B cell (primary cell): ENCODE results near the gene TUBA4A. TPM values are rescaled to one million over a fixed set of nuclear protein-coding genes. Genes with fewer than 3 reads are reported as not detected.

Experiments used
- ATAC-seq: fragments of 200-7000 bp; cut with Tn5 transposase; one replicate; pipeline ENCODE4 v1.10.0; 2021; ENCODE audit warnings: low read depth, mild to moderate bottlenecking, moderate number of reproducible peaks, moderate library complexity
- CTCF ChIA-PET: fragments of 350-600 bp; sonication (Branson Sonifier 250); formaldehyde crosslinking; loops from one replicate; lab custom pipeline; 2021; ENCODE audit warnings: antibody characterized with exemption, inconsistent platforms; lab: Charles Lee
- POLR2A ChIA-PET: fragments of 350-600 bp; sonication (Branson Sonifier 250); formaldehyde crosslinking; loops from one replicate; lab custom pipeline; 2021; ENCODE audit warnings: antibody characterized with exemption; lab: Charles Lee
- DNase-seq: peaks from one replicate; pipeline ENCODE4 v3.0.0; 2013
- H2AFZ ChIP-seq: 2 replicates; pipeline ENCODE4 v1.6.1; 2012; ENCODE audit warnings: mild to moderate bottlenecking, low read depth, low read length; ENCODE audit not compliant: insufficient read depth, poor library complexity, severe bottlenecking
- H3K27ac ChIP-seq, 2 donors: 1 replicate in 1 of 2; 2 replicates in 1 of 2; pipeline ENCODE4 v1.5.1; 2012 to 2013; ENCODE audit warnings: low read length in 2 of 2, mild to moderate bottlenecking in 2 of 2, moderate library complexity in 1 of 2
- H3K27me3 ChIP-seq, 4 experiments: fragments of 200-600 bp in 1 of 4; sonication (generic) in 1 of 4; replicated peaks in 1 of 4; 1 replicate in 2 of 4; 2 replicates in 2 of 4; pipeline versions ENCODE4 v1.6.1 to v1.7.0; 2013 to 2016; ENCODE audit warnings: low read length in 3 of 4, mild to moderate bottlenecking in 2 of 4, mixed read lengths in 1 of 4, moderate library complexity in 1 of 4; ENCODE audit not compliant: insufficient read depth in 4 of 4, control insufficient read depth in 3 of 4; ENCODE audit errors: control extremely low read depth in 1 of 4
- H3K36me3 ChIP-seq, 2 experiments: replicated peaks in 1 of 2; 1 replicate in 1 of 2; 2 replicates in 1 of 2; pipeline versions ENCODE4 v1.6.1 to v1.7.1; 2013; ENCODE audit warnings: low read length in 1 of 2; ENCODE audit not compliant: insufficient read depth in 2 of 2, control insufficient read depth in 1 of 2; ENCODE audit errors: control extremely low read depth in 1 of 2, extremely low read depth in 1 of 2
- H3K4me1 ChIP-seq, 2 donors: fragments of 200-600 bp in 1 of 2; sonication (generic) in 1 of 2; 1 replicate in 1 of 2; 2 replicates in 1 of 2; pipeline versions ENCODE4 v1.5.1 to v1.6.1; 2013 to 2017; ENCODE audit warnings: low read length in 2 of 2; ENCODE audit not compliant: control insufficient read depth in 2 of 2, insufficient read depth in 2 of 2
- H3K4me2 ChIP-seq: replicated peaks from 2 replicates; pipeline ENCODE3; 2012; ENCODE audit warnings: mild to moderate bottlenecking, low read depth, low read length; ENCODE audit not compliant: poor library complexity, severe bottlenecking
- H3K4me3 ChIP-seq, 5 experiments: fragments of 200-600 bp in 1 of 5; sonication (generic) in 1 of 5; 1 replicate in 3 of 5; 2 replicates in 2 of 5; pipeline versions ENCODE4 v1.5.1 to v1.7.0; 2011 to 2016; ENCODE audit warnings: low read length in 4 of 5, mild to moderate bottlenecking in 4 of 5, low read depth in 2 of 5, control low read depth in 1 of 5, moderate library complexity in 1 of 5; ENCODE audit not compliant: insufficient read depth in 1 of 5; ENCODE audit errors: control extremely low read depth in 1 of 5, extremely low read depth in 1 of 5
- H3K79me2 ChIP-seq: fragments of 200-600 bp; sonication (generic); one replicate; pipeline ENCODE4 v1.6.0; 2016; ENCODE audit warnings: low read length; ENCODE audit not compliant: control insufficient read depth, insufficient read depth
- H3K9ac ChIP-seq: fragments of 200-600 bp; sonication (generic); 2 replicates; pipeline ENCODE4 v1.6.1; 2017; ENCODE audit warnings: mild to moderate bottlenecking, low read length, moderate library complexity
- H3K9me3 ChIP-seq, 3 donors: one replicate each; pipeline versions ENCODE4 v1.6.1 to v1.7.1; 2013; ENCODE audit warnings: low read length in 2 of 3; ENCODE audit not compliant: control insufficient read depth in 2 of 3, insufficient read depth in 1 of 3; ENCODE audit errors: control extremely low read depth in 1 of 3
- H4K20me1 ChIP-seq: 2 replicates; pipeline ENCODE4 v1.6.0; 2012; ENCODE audit warnings: mild to moderate bottlenecking, low read length; ENCODE audit not compliant: insufficient read depth, control insufficient read depth, poor library complexity, severe bottlenecking
- H3K27ac Mint-ChIP-seq: one replicate; pipeline ENCODE4 v1.8.0; 2021; ENCODE audit warnings: mixed read lengths
- H3K27me3 Mint-ChIP-seq: one replicate; pipeline ENCODE4 v1.8.0; 2021; ENCODE audit warnings: mixed read lengths
- H3K4me1 Mint-ChIP-seq: one replicate; pipeline ENCODE4 v1.8.0; 2021; ENCODE audit warnings: mixed read lengths
- H3K4me3 Mint-ChIP-seq: one replicate; pipeline ENCODE4 v1.8.0; 2021; ENCODE audit warnings: mixed read lengths
- H3K9me3 Mint-ChIP-seq: one replicate; pipeline ENCODE4 v1.8.0; 2022; ENCODE audit warnings: mixed read lengths; ENCODE audit not compliant: insufficient read depth
- CTCF ChIP-seq: fragments of 200-600 bp; IDR thresholded peaks from one replicate; pipeline ENCODE4 v1.8.0; 2022; ENCODE audit warnings: antibody characterized with exemption, mild to moderate bottlenecking
- EZH2 ChIP-seq: IDR thresholded peaks from 2 replicates; pipeline ENCODE4 v1.6.1; 2012; ENCODE audit warnings: borderline replicate concordance, low read depth, mild to moderate bottlenecking, moderate library complexity, low read length; ENCODE audit not compliant: insufficient read depth, poor library complexity, severe bottlenecking
- WGBS: methylation state at CpG from one replicate; pipeline ENCODE4 v1.1.5; 2013; ENCODE audit warnings: missing lambda C conversion rate; ENCODE audit not compliant: insufficient coverage; 5-methylcytosine and 5-hydroxymethylcytosine counted together
- intact Hi-C: fragments of 100-400 bp; cut with micrococcal nuclease; formaldehyde crosslinking; loops from one replicate; pipeline ENCODE4 v1.10.0; 2022
- polyA plus RNA-seq: library from polyadenylated mRNA; depleted of rRNA; stranded (reverse); fragments of >200 nt; gene quantifications from 2 replicates; pipeline ENCODE4 v1.2.3, GENCODE V29; 2012
- total RNA-seq, 2 donors: library from RNA; stranded (reverse); fragments of 120-200 nt in 1 of 2; gene quantifications; 1 replicate in 1 of 2; 2 replicates in 1 of 2; pipeline versions ENCODE4 v1.2.3 to v1.2.4, GENCODE V29; 2013 to 2022

The TUBA4A gene
- total and polyA plus RNA-seq, 2 donors (not counting 1 experiment from before 2014, with no cell fraction given), result 196 to 338 TPM

- ChIA-PET POLR2A (interaction anchor here (0.6 to 3.0 kb wide), 16 partner anchors 10 to 181 kb away, joined by 3 to 46 read pairs (median 7); partner anchors contain the start of genes ANKZF1, ATG9A, CNPPD1 and DNAJB2), CTCF (interaction anchor here (1.0 to 5.7 kb wide), 10 partner anchors 12 to 180 kb away, joined by 3 to 63 read pairs (median 5); partner anchors contain the start of genes ABCB6, ANKZF1, ATG9A and CNPPD1)
- peaks cover 7 to 24% of the 10 kb centered on the region in 2 experiments for H3K36me3 ChIP-seq
- intact Hi-C loops, result loop anchor here (1.0 to 2.0 kb wide), 2 partner anchors 22 to 37 kb away; partner anchors contain the start of genes ANKZF1, ATG9A, GLB1L and STK16
- no peak for ATAC-seq
- peak overlapping the region; percentile 53 to 78 (median 71) for H3K4me3 ChIP-seq
- peak overlapping the region; percentile 98 for H3K27ac Mint-ChIP-seq
- H3K4me1 ChIP-seq, result peaks cover 16 to 23% of the 10 kb centered on the region in 2 donors
- H3K9me3 ChIP-seq, result no peaks in the 10 kb centered on the region
- no peak for DNase-seq
- no peaks in the 10 kb centered on the region for H3K27me3 Mint-ChIP-seq
- peaks cover 14% of the 10 kb centered on the region for H4K20me1 ChIP-seq
- H3K4me2 ChIP-seq, result peak overlapping the region; percentile 80
- no peaks in the 10 kb centered on the region for H3K9me3 Mint-ChIP-seq
- H3K27me3 ChIP-seq, result no peaks in the 10 kb centered on the region
- WGBS, result 33% methylated on average over 18 of the region's 22 CpGs
- H3K4me1 Mint-ChIP-seq, result peaks cover 28% of the 10 kb centered on the region
- peak overlapping the region; percentile 75 to 94 for H3K27ac ChIP-seq
- peak overlapping the region; percentile 96 for H3K4me3 Mint-ChIP-seq
- TF ChIP-seq CTCF (no peak), EZH2 (no peak)
- peaks cover 6% of the 10 kb centered on the region for H3K79me2 ChIP-seq
- peak overlapping the region; percentile 79 for H2AFZ ChIP-seq
- H3K9ac ChIP-seq, result peak overlapping the region; percentile 71
Measured at GRCh38 chr2:219207134-219207883, 46.4 kb downstream of the TUBA4A start.
